CD4-positive, alpha-beta T cell treated with Interleukin-2 at 100 ng/mL for 4 hours (primary cell): ENCODE results near the gene EIF4H.
"Not testable (repeated sequence)": the region's sequence is repeated elsewhere in the genome, so short reads cannot be mapped to it uniquely, and the experiment has no call there.

Source experiments
- DNase-seq: peaks from one replicate; pipeline ENCODE4 v3.0.0-alpha.2; 2020; ENCODE audit warnings: low spot score

EIF4H gene

GRCh38 chr7:74199551-74200355 lies 25.6 kb downstream of the EIF4H start:
- DNase-seq = no peak

- DNase-seq = peak; percentile 35
Measured at GRCh38 chr7:74202841-74203556, 28.8 kb downstream of the EIF4H start.

GRCh38 chr7:74203956-74204618 lies 29.9 kb downstream of the EIF4H start:
- no peak for DNase-seq

- DNase-seq = not testable (repeated sequence)
Measured at GRCh38 chr7:74206052-74206451, 31.9 kb downstream of the EIF4H start.

DNA sequence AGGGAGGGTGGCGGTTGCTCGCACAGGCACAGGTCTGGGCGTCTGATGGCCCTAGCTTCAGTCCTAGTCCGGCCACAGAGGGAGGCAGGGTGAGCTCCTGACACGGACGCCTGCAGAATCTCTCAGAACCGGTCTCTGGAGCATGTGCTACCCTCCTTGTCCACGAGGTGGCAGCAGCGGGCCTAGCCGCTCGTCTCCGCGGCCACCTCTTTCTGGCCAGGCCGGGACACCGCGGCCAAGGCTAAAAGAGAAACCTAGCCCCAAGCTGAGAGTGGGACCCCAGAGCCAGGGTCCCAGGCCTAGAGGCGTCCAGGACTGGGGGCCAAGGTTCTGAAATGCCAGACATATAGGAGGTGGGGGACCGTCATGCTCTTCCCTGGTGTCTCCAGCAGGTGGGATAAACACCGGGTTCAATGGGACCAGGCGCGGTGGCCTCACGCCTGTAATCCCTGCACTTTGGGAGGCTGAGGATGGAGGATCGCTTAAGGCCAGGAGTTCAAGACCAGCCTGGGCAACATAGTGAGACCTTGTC lies 32.5 kb downstream of the EIF4H start:
- DNase-seq = peak; percentile 80

- no peak for DNase-seq
Measured at GRCh38 chr7:74207586-74207985, 33.4 kb downstream of the EIF4H start.

GRCh38 chr7:74208241-74208640 lies 34.1 kb downstream of the EIF4H start:
- DNase-seq = not testable (repeated sequence)

- DNase-seq = no peak
Measured at GRCh38 chr7:74212661-74213060, 38.5 kb downstream of the EIF4H start.

GRCh38 chr7:74214816-74215630 lies 40.9 kb downstream of the EIF4H start:
- DNase-seq = no peak

GRCh38 chr7:74215921-74216320 lies 41.8 kb downstream of the EIF4H start:
- no peak for DNase-seq

GRCh38 chr7:74216361-74216761 lies 42.2 kb downstream of the EIF4H start:
- DNase-seq = no peak

GRCh38 chr7:74217455-74218342 lies 43.5 kb downstream of the EIF4H start:
- no peak for DNase-seq

- no peak for DNase-seq
Measured at GRCh38 chr7:74218343-74218698, 44.2 kb downstream of the EIF4H start.

DNA sequence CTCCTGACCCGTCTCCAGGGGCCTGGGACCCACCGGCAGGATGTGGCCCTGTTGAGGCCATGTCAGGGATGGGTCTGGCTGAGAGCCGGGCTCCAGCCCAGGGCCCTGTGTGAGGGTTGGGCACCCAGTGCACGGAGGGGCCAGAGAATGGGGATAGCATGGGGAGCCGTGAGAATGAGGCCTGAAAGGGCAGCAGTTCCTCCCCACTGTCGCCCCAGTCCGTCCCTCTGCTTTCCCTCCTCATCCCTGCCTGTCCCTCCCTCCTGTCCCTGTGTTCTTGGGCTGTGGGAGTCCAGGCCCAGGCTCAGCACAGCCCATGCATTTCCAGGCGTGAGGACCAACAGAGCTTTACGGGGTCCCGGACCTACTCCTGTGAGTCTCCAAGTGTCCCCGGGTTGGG lies 45.3 kb downstream of the EIF4H start:
- no peak for DNase-seq

DNA sequence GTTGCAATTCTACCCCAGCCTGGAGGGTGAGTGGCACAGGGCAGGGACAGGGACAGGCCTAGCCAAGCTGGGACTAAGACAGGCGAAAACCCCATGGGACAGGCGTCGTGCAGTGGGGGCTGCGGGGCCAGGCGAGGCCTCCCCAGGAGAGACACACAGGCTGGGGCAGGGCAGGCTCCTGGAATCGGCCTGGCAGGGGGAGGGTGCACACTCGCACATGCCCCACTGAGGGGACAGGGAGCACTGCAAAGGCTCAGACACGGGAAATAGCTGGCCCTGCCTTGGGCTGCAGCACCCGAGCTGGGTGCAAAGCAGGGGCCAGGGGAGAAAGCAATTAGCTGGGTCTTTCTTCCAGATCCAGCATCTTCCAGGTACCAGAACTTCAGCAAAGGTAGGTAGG lies 46.1 kb downstream of the EIF4H start:
- no peak for DNase-seq

DNA sequence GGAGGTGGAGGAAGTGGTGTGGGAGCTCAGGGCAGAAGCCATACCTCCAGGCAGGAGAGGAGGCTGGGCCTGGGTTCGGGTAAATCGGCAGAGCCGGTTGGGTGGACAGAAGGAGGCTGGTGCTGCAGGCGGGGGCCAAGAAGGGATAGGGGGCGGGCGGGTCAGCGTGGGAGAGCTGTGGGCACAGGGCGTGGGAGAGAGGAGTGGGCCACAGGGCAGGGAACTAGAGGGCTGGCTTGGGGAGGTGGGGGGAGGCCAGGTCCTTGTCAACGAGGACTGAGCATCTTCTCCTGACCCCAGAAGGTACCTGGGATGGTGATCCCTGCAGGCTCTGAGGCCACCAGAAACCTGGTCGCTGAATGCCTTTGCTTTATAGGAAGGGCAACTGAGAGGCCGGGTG lies 47.6 kb downstream of the EIF4H start:
- no peak for DNase-seq

- no peak for DNase-seq
Measured at GRCh38 chr7:74222851-74223710, 48.9 kb downstream of the EIF4H start.

DNA sequence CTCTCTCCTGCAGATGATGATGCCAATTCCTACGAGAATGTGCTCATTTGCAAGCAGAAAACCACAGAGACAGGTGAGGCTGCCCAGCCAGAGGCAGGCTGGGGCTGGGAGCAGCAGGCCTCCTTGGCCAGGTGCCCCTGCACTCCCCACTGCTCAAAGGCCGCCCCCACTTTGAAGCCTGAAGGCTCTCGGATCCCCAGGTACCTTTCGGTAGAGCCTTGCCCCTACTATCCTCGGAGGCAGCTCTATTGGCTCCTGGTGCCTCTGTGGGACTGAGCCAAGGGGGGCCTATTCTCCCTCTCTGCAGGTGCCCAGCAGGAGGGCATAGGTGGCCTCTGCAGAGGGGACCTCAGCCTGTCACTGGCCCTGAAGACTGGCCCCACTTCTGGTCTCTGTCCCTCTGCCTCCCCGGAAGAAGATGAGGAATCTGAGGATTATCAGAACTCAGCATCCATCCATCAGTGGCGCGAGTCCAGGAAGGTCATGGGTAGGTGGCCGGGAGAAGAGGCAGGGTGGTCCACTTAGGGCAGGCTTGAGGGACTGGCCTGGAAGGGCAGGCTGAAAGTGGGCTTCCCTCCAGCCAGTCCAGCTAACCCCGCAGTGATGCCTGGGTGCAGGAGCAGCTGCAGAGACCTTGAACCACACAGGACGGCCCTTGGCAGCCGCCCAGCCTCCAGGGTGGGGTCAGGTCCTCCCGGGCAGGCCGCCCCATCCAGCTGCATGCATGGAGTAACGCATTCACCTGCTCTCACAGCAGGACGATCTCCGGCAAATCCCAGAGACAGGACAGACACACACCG lies 49.8 kb downstream of the EIF4H start:
- DNase-seq = no peak

- no peak for DNase-seq
Measured at GRCh38 chr7:74224511-74224832, 50.3 kb downstream of the EIF4H start.
